ENCODE measurements around the gene CWH43. TPM values are rescaled to one million over a fixed set of nuclear protein-coding genes. Genes with fewer than 3 reads are reported as not detected.

Gene CWH43
- total RNA-seq, 3 donors from 2014 or later (not counting 1 experiment from before 2014, with no cell fraction given), result not detected

- no peak for DNase-seq
- Mint-ChIP-seq H3K4me1 (no peaks in the 10 kb centered on the region), H3K4me3 (no peak overlapping the region), H3K9me3 (no peaks in the 10 kb centered on the region), H3K27me3 (ENCODE audit: low read depth in 2 of 2) (peaks cover 9 to 16% of the 10 kb centered on the region in 2 donors), H3K27ac (no peak overlapping the region), H3K36me3 (no peaks in the 10 kb centered on the region)
- WGBS (ENCODE audit: insufficient coverage), result 96% methylated on average over 4 of the region's 4 CpGs
- no peaks in the 10 kb centered on the region for H3K27me3 ChIP-seq (ENCODE audit: control insufficient read depth, insufficient read depth, low read length)
- intact Hi-C loops (cut with micrococcal nuclease), result no loop called here
- no peak overlapping the region for H3K4me3 ChIP-seq (ENCODE audit: low read length)
- ATAC-seq, result no peak
- no peaks in the 10 kb centered on the region for H3K4me1 ChIP-seq (ENCODE audit: control insufficient read depth, insufficient read depth, low read length)
- H3K9me3 ChIP-seq (ENCODE audit: control insufficient read depth, insufficient read depth, low read length), result no peaks in the 10 kb centered on the region
- TF ChIP-seq CTCF (IDR thresholded peaks at IDR 0.05), result no peak
- no peak overlapping the region for H3K27ac ChIP-seq (ENCODE audit: low read length)
- H3K36me3 ChIP-seq (ENCODE audit: control insufficient read depth, insufficient read depth, low read length), result no peaks in the 10 kb centered on the region
These were observed 17.3 kb upstream of the CWH43 start for GRCh38 chr4:48968814-48969213.

- no peaks in the 10 kb centered on the region for H3K4me1 ChIP-seq (ENCODE audit: control insufficient read depth, insufficient read depth, low read length)
- no peaks in the 10 kb centered on the region for H3K27me3 ChIP-seq (ENCODE audit: control insufficient read depth, insufficient read depth, low read length)
- no peaks in the 10 kb centered on the region for H3K36me3 Mint-ChIP-seq
- intact Hi-C loops (cut with micrococcal nuclease), result no loop called here
- no peaks in the 10 kb centered on the region for H3K9me3 Mint-ChIP-seq
- DNase-seq (no peak), ATAC-seq (no peak)
- 79% methylated on average over 3 of the region's 3 CpGs for WGBS (ENCODE audit: insufficient coverage)
- no peaks in the 10 kb centered on the region for H3K4me1 Mint-ChIP-seq
- no peak overlapping the region for H3K27ac Mint-ChIP-seq
- no peak for TF ChIP-seq CTCF (IDR thresholded peaks at IDR 0.05)
- H3K27me3 Mint-ChIP-seq (ENCODE audit: low read depth in 2 of 2), result peaks cover 12 to 20% of the 10 kb centered on the region in 2 donors
- no peak overlapping the region for H3K4me3 Mint-ChIP-seq
- no peaks in the 10 kb centered on the region for H3K36me3 ChIP-seq (ENCODE audit: control insufficient read depth, insufficient read depth, low read length)
- no peak overlapping the region for H3K4me3 ChIP-seq (ENCODE audit: low read length)
- no peak overlapping the region for H3K27ac ChIP-seq (ENCODE audit: low read length)
- H3K9me3 ChIP-seq (ENCODE audit: control insufficient read depth, insufficient read depth, low read length), result no peaks in the 10 kb centered on the region
These were observed 15.6 kb upstream of the CWH43 start for GRCh38 chr4:48970471-48970921.

GRCh38 chr4:48974979-48975640 is 11.0 kb upstream of the CWH43 start:
- H3K36me3 Mint-ChIP-seq, result no peaks in the 10 kb centered on the region
- Histone ChIP-seq H3K36me3 (ENCODE audit: control insufficient read depth, insufficient read depth, low read length) (no peaks in the 10 kb centered on the region), H3K4me3 (ENCODE audit: low read length) (no peak overlapping the region), H3K27me3 (ENCODE audit: control insufficient read depth, insufficient read depth, low read length) (no peaks in the 10 kb centered on the region), H3K9me3 (ENCODE audit: control insufficient read depth, insufficient read depth, low read length) (no peaks in the 10 kb centered on the region), H3K4me1 (ENCODE audit: control insufficient read depth, insufficient read depth, low read length) (no peaks in the 10 kb centered on the region), H3K27ac (ENCODE audit: low read length) (no peak overlapping the region)
- intact Hi-C loops (cut with micrococcal nuclease), result no loop called here
- H3K27me3 Mint-ChIP-seq (ENCODE audit: low read depth in 2 of 2), result peaks cover 15 to 42% of the 10 kb centered on the region in 2 donors
- no peak overlapping the region for H3K27ac Mint-ChIP-seq
- no peaks in the 10 kb centered on the region for H3K9me3 Mint-ChIP-seq
- no peak overlapping the region for H3K4me3 Mint-ChIP-seq
- no peak for TF ChIP-seq CTCF (IDR thresholded peaks at IDR 0.05)
- ATAC-seq (no peak), DNase-seq (no peak)
- WGBS (ENCODE audit: insufficient coverage), result 78% methylated on average over 2 of the region's 2 CpGs
- H3K4me1 Mint-ChIP-seq, result no peaks in the 10 kb centered on the region

- Histone ChIP-seq H3K36me3 (ENCODE audit: control insufficient read depth, insufficient read depth, low read length) (no peaks in the 10 kb centered on the region), H3K27me3 (ENCODE audit: control insufficient read depth, insufficient read depth, low read length) (no peaks in the 10 kb centered on the region), H3K4me1 (ENCODE audit: control insufficient read depth, insufficient read depth, low read length) (no peaks in the 10 kb centered on the region), H3K27ac (ENCODE audit: low read length) (no peak overlapping the region), H3K4me3 (ENCODE audit: low read length) (no peak overlapping the region), H3K9me3 (ENCODE audit: control insufficient read depth, insufficient read depth, low read length) (no peaks in the 10 kb centered on the region)
- H3K9me3 Mint-ChIP-seq, result no peaks in the 10 kb centered on the region
- no peak for TF ChIP-seq CTCF (IDR thresholded peaks at IDR 0.05)
- no peak overlapping the region for H3K27ac Mint-ChIP-seq
- H3K4me3 Mint-ChIP-seq, result no peak overlapping the region
- DNase-seq, result no peak
- no peak for ATAC-seq
- H3K36me3 Mint-ChIP-seq, result no peaks in the 10 kb centered on the region
- intact Hi-C loops (cut with micrococcal nuclease), result no loop called here
- H3K27me3 Mint-ChIP-seq (ENCODE audit: low read depth in 2 of 2), result peaks cover 15 to 42% of the 10 kb centered on the region in 2 donors
- WGBS (ENCODE audit: insufficient coverage), result 86% methylated on average over 3 of the region's 4 CpGs
- no peaks in the 10 kb centered on the region for H3K4me1 Mint-ChIP-seq
These were observed 10.0 kb upstream of the CWH43 start for GRCh38 chr4:48976041-48976440.

Measured in natural killer cell (primary cell).